Measurements from ENCODE around the gene HS1BP3. TPM values are rescaled to one million over a fixed set of nuclear protein-coding genes. Genes with fewer than 3 reads are reported as not detected.

Gene HS1BP3
- total RNA-seq, 4 donors from 2014 or later: 30.8 to 42.7 (median 41.7) TPM

DNA sequence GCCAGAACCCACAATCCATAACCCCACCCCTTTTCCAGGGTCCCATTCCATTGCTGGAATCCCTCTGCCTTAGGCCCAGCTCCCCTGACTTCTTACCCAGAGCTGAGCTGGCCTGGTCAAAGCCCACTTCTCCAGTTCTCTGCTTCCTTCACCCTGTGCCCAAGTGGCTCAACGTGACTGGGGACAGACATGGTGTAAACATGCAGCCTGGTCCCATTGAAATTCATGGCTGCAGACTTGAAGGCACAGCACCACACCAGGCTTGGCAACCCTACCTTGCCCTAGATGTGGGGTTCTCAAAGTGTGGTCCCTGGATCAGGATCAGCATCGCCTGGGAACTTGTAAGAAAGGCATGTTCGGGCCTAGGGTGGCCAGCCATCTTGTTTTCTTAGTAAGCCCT is 3.7 kb downstream of the HS1BP3 start:
- Histone ChIP-seq H3K36me3 (peaks cover 8 to 10% of the 10 kb centered on the region in 2 donors), H3K27me3 (no peaks in the 10 kb centered on the region), H3K27ac (no peak overlapping the region), H3K9me3 (no peaks in the 10 kb centered on the region), H3K4me1 (peaks cover 25 to 35% of the 10 kb centered on the region in 2 donors), H3K4me3 (replicated peaks in 1 of 3) (no peak overlapping the region)
- WGBS, 2 donors: 71 to 95% methylated on average over 1 to 2 of the region's 3 CpGs
- TF ChIP-seq POLR2A (IDR thresholded peaks at IDR 0.05): no peak
- TF ChIP-seq, protein P1, sequence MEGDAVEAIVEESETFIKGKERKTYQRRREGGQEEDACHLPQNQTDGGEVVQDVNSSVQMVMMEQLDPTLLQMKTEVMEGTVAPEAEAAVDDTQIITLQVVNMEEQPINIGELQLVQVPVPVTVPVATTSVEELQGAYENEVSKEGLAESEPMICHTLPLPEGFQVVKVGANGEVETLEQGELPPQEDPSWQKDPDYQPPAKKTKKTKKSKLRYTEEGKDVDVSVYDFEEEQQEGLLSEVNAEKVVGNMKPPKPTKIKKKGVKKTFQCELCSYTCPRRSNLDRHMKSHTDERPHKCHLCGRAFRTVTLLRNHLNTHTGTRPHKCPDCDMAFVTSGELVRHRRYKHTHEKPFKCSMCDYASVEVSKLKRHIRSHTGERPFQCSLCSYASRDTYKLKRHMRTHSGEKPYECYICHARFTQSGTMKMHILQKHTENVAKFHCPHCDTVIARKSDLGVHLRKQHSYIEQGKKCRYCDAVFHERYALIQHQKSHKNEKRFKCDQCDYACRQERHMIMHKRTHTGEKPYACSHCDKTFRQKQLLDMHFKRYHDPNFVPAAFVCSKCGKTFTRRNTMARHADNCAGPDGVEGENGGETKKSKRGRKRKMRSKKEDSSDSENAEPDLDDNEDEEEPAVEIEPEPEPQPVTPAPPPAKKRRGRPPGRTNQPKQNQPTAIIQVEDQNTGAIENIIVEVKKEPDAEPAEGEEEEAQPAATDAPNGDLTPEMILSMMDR (IDR thresholded peaks at IDR 0.05): no peak
- DNase-seq: no peak
- intact Hi-C loops (cut with DNase I): loop anchor here (10.0 kb wide), 2 partner anchors 242 to 512 kb away; no protein-coding TSS in a partner anchor

DNA sequence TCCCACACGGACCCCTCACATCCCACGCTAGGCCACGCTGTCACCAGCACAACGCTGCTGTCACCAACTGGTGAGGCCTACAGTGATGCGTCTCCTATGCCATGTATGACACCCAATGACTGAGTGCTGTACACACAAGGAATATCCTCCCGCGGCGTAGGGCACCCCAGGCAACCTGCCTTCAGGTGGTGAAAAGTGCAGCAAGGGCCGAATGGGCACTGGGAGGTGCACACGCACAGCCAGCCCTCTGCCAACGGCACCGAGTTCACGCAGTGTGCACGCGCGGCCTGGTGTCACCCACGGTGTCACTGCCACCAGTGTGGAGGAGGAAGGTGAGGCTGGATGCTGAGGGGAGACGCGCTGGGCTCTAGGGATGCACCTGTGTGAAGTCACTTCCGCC is 4.5 kb downstream of the HS1BP3 start:
- H3K4me1 ChIP-seq: peaks cover 22 to 32% of the 10 kb centered on the region in 2 donors
- H3K27me3 ChIP-seq: no peaks in the 10 kb centered on the region
- no peak for TF ChIP-seq POLR2A (IDR thresholded peaks at IDR 0.05)
- TF ChIP-seq, protein P1 (IDR thresholded peaks at IDR 0.05): no peak
- H3K9me3 ChIP-seq: no peaks in the 10 kb centered on the region
- no peak overlapping the region for H3K27ac ChIP-seq
- 95 to 98% methylated on average over 10 to 11 of the region's 20 CpGs for WGBS, 2 donors
- no peak for DNase-seq
- intact Hi-C loops (cut with DNase I): loop anchor here (10.0 kb wide), 2 partner anchors 242 to 512 kb away; no protein-coding TSS in a partner anchor
- H3K4me3 ChIP-seq (replicated peaks in 1 of 3): no peak overlapping the region
- H3K36me3 ChIP-seq: peaks cover 8 to 12% of the 10 kb centered on the region in 2 donors

DNA sequence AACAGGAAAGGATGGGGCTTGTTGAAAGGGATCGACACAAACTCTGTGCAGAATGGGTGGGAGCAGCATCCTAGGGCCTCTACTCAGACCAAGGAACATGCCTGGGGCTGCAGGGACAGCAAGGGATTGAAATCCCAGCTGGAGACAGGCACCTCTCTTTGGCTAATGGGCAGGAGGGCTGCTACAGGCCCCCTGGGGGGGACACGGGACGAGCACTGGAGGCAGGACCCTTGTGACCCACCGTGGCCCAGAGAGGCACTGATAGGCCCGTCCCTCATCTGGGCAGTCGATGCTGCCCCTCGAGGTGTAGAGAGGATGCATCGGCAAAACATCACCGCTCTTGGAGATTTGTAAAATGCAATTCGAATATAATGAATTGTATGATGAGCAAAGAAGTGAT is 5.1 kb downstream of the HS1BP3 start:
- H3K27me3 ChIP-seq: no peaks in the 10 kb centered on the region
- H3K4me1 ChIP-seq: peaks cover 22 to 30% of the 10 kb centered on the region in 2 donors
- no peaks in the 10 kb centered on the region for H3K9me3 ChIP-seq
- TF ChIP-seq, protein P1 (IDR thresholded peaks at IDR 0.05): no peak
- no peak for TF ChIP-seq POLR2A (IDR thresholded peaks at IDR 0.05)
- no peak for DNase-seq
- H3K27ac ChIP-seq: no peak overlapping the region
- H3K4me3 ChIP-seq (replicated peaks in 1 of 3): no peak overlapping the region
- 84 to 86% methylated on average over 10 of the region's 10 CpGs for WGBS, 2 donors
- H3K36me3 ChIP-seq: peaks cover 8 to 14% of the 10 kb centered on the region in 2 donors
- intact Hi-C loops (cut with DNase I): loop anchor here (10.0 kb wide), 2 partner anchors 241 to 511 kb away; no protein-coding TSS in a partner anchor

DNA sequence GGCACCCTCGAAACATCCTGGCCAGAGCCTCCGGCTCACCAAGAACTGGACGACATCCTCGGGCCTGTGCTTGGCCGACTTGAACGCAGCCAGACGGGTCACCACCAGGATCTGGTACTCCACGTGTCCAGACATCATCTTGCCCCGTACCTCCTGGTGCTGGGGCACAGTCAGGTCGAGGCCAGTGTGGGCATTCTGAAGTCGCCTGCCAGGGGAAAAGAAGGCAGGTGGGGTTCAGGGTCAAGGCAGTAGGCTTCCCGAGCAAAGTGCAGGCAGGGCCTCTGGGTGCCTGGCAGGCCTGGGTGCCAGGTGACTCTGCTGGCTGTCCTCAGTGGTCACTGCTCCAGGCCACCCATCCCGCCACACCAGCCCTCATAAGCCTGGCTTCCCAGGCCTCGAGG is 5.6 kb downstream of the HS1BP3 start:
- no peak for DNase-seq
- intact Hi-C loops (cut with DNase I): loop anchor here (10.0 kb wide), 2 partner anchors 240 to 510 kb away; no protein-coding TSS in a partner anchor
- Histone ChIP-seq H3K27me3 (no peaks in the 10 kb centered on the region), H3K27ac (no peak overlapping the region), H3K36me3 (peaks cover 8 to 14% of the 10 kb centered on the region in 2 donors), H3K4me1 (peaks cover 20 to 30% of the 10 kb centered on the region in 2 donors), H3K9me3 (no peaks in the 10 kb centered on the region), H3K4me3 (replicated peaks in 1 of 3) (no peak overlapping the region)
- WGBS, 2 donors: 98 to 100% methylated on average over 2 to 9 of the region's 14 CpGs
- no peak for TF ChIP-seq POLR2A (IDR thresholded peaks at IDR 0.05)
- TF ChIP-seq, protein P1 (IDR thresholded peaks at IDR 0.05): no peak

DNA sequence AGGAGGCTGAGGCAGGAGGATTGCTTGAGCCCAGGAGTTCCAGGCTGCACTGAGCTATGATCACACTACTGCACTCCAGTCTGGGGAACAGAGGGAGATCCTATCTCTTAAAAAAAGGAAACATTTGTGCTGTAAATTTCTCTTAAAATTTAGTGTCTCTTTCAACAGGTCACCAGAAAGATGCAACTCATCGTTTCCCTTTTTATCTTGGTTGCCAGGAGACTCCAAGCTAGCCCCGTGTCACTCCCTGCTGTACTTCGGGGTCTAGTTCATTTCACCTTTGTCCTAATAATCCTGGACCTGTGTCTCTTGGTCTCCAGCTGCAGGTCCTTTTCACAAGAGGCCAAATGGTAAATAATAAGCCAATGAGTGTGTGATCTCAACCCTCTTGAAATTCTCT is 7.1 kb downstream of the HS1BP3 start:
- H3K4me3 ChIP-seq (replicated peaks in 1 of 3): no peak overlapping the region
- no peak overlapping the region for H3K27ac ChIP-seq
- H3K9me3 ChIP-seq: no peaks in the 10 kb centered on the region
- DNase-seq: no peak
- no peaks in the 10 kb centered on the region for H3K27me3 ChIP-seq
- TF ChIP-seq, protein P1 (IDR thresholded peaks at IDR 0.05): no peak
- no peak for TF ChIP-seq POLR2A (IDR thresholded peaks at IDR 0.05)
- intact Hi-C loops (cut with DNase I): loop anchor here (5.0 to 10.0 kb wide), 3 partner anchors 202 to 509 kb away; no protein-coding TSS in a partner anchor
- WGBS, 2 donors: 73 to 90% methylated on average over 3 of the region's 3 CpGs
- H3K4me1 ChIP-seq: peaks cover 8 to 26% of the 10 kb centered on the region in 2 donors
- peaks cover 8 to 14% of the 10 kb centered on the region in 2 donors for H3K36me3 ChIP-seq

Measured in thyroid gland (tissue), 4 donors.